H1 (cell line): ENCODE measurements around the gene DCAF4. TPM values are rescaled to one million over a fixed set of nuclear protein-coding genes. Genes with fewer than 3 reads are reported as not detected.

Experiments
- polyA plus RNA-seq, 7 experiments: library from polyadenylated mRNA; depleted of rRNA in 3 of 7; stranded (reverse) in 5 of 7; unstranded in 2 of 7; fragments of >200 nt in 5 of 7; fragments of 200-250 nt in 2 of 7; gene quantifications; 1 replicate in 5 of 7; 2 replicates in 1 of 7; 4 replicates in 1 of 7; pipeline versions ENCODE4 v1.2.1 to v1.2.3, GENCODE V29; 2011 to 2013; ENCODE audit warnings: missing spikeins in 2 of 7, mixed read lengths in 2 of 7
- total RNA-seq: library from RNA; stranded (reverse); fragmentation: NEBNext Ultra II Directional; extraction: Animal tissue kit (Norgen Biotek cat#: 25700); gene quantifications from 2 replicates; pipeline ENCODE4 v1.2.1, GENCODE V29; 2021

Gene DCAF4
- total and polyA plus RNA-seq, 2 of the 8 experiments (the other 6 are each of a cell fraction or from before 2014, with no cell fraction given): 17.0 to 21.1 TPM

Other genes with a start within 250 kb of the DCAF4 start
- 0.08 and 0.19 TPM in 2 replicates for gene DPF3, start 32.4 kb upstream of the DCAF4 start, total RNA-seq
- gene DPF3, start 32.4 kb upstream of the DCAF4 start, polyA plus RNA-seq (2011; rRNA removed): 0.03 TPM in 1 of 2 replicates, not detected in the other
- 12.5 and 13.9 TPM in 2 replicates for gene ZFYVE1, start 100.6 kb downstream of the DCAF4 start, total RNA-seq
- 9.8 and 12.7 TPM in 2 replicates for gene ZFYVE1, start 100.6 kb downstream of the DCAF4 start, polyA plus RNA-seq (2011; rRNA removed)
- gene RBM25, start 132.1 kb downstream of the DCAF4 start, total RNA-seq: 125 and 134 TPM in 2 replicates
- 25.6 and 28.5 TPM in 2 replicates for gene RBM25, start 132.1 kb downstream of the DCAF4 start, polyA plus RNA-seq (2011; rRNA removed)
- 38.7 TPM in 2 replicates for gene PSEN1, start 210.0 kb downstream of the DCAF4 start, total RNA-seq
- 10.1 and 12.0 TPM in 2 replicates for gene PSEN1, start 210.0 kb downstream of the DCAF4 start, polyA plus RNA-seq (2011; rRNA removed)